IPS DF 4.7 (cell line): ENCODE measurements around the gene CDON.

Source experiments
- DNase-seq: peaks from one replicate; pipeline ENCODE4 v3.0.0-alpha.2; 2013; ENCODE audit warnings: low spot score; ENCODE audit errors: extremely low read depth

Gene CDON

GRCh38 chr11:125957618-125958332 lies 104.9 kb downstream of the CDON start:
- DNase-seq, result no peak

- no peak for DNase-seq
Observed at GRCh38 chr11:125956391-125957134, 106.1 kb downstream of the CDON start.

DNA sequence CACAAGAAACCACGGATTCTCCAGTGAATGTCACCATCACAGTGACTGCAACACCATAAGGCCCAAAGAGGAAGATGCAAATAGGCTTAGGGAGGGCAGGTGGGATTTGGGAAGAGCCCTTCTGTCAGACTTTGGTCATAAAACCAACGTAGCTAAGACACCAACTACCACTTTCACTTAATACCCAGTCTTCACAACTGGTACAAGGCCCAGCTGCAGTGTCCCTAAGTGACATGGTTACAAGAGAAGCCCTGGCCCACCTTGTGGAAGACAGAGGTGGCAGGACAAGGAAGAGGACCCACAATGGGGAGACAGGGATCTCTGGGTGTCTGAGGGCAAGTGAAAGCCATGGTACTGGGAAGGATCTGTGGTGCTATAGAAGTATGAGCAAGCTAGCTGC lies 106.8 kb downstream of the CDON start:
- DNase-seq, result no peak

GRCh38 chr11:125954945-125955640 lies 107.6 kb downstream of the CDON start:
- no peak for DNase-seq

- no peak for DNase-seq
Observed at GRCh38 chr11:125954123-125954944, 108.3 kb downstream of the CDON start.

DNA sequence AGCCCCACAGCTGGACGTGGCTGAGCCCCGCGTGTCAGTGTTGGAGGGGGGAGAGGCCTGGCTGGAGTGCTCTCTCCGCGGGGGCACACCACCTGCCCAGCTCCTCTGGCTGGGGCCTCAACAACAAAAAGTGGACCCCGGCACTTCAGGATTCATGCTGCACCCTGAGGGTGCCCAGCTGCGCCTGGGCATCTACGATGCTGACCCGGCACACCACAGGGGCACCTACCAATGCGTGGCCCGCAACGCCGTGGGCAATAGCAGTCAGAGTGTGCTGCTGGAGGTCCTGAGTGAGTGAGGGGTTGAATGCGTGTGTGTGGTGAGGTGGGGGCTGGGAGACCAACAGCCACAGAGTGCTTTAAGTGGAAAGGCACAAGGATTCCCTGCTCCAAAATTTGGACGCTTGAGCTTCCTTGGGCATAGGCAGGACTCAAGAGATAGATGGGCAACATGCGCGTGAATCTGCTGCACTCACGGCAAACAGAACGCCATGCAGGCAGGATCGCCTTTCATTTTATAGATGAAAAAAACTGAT lies 109.2 kb downstream of the CDON start:
- DNase-seq, result no peak

DNA sequence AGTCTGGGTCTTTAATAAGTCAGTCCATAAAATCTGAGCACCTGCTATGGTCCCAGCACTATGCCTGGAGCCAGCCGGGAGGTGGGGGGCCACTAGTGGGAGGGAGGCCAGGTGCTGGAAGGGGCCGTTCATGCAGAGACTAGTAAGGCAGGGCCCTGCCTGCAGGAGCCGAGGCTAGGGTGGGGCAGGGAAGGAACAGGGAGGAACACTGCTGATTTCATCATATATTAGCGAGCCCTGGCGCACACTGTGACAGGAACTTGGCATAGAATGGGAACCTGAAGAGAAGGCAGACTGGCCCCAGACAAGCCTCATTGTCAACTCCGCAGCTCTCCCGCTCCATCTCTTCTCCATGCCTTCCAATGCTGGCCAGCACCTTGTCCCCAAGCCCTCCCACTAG lies 109.7 kb downstream of the CDON start:
- DNase-seq, result no peak

DNA sequence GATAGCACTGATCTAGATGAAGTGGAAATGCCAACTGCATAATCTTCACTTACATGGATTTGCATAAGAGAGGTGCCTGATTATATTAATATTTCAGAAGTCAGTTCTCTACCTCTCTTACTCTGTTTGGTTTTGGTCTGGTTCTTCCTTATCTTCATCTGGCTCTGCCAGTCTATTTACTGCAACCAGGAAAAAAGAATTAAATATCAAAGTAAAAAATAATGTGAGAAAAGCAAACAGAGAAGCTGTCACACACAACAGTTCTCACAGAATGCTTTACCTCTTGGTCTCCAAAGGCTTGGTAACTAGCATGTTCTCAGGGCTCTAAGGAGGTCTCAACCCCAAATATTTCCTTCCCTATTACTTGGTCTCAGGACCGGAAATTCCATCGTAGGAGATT lies 110.1 kb downstream of the CDON start:
- no peak for DNase-seq

- DNase-seq, result no peak
Observed at GRCh38 chr11:125951731-125952130, 110.9 kb downstream of the CDON start.

- no peak for DNase-seq
Observed at GRCh38 chr11:125950696-125951651, 111.7 kb downstream of the CDON start.

GRCh38 chr11:125950178-125950490 lies 112.5 kb downstream of the CDON start:
- no peak for DNase-seq

DNA sequence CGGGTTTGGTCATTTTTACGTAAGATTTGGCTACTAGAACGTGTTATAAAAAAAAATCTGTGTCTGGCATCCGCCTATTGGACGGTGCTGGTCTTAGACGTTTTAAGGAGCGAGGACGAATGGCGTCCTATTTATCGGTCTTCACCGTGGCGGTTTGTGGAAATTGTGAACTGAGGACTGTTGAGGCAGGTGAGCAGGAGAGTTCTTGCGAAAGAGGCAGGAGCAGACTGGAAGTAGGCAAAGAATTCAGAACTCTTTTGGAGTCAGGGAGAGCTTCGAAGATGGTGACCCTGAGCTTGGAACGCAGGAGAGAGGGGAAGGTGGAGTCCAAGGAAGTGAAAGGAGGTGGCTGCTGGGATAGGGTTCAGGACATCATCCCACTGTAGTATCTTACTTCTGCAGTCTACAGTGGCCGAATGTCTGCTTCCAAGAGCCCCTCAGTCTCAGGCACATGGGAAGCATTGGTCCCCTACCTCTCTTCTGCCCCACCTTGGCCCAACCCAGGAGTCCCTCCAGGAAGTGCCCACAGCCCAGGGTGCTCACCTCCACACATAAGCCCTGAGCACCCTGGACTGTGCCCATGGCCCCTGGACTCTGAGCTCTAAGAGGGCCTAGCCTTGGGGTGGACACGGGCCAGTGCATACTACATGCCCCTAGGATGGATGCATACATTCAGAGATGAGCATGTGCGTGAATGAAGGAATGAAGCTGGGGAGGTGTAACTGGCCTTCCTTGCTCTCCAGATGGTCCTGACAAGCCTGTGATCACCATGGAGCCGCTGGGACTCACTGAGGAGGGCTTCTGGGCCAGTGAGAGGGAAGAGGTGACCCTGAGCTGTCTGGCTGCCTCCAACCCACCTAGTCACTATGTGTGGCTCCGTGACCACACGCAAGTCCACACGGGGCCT lies 113.1 kb downstream of the CDON start:
- DNase-seq, result no peak

- no peak for DNase-seq
Observed at GRCh38 chr11:125948278-125949051, 114.2 kb downstream of the CDON start.

- no peak for DNase-seq
Observed at GRCh38 chr11:125947419-125948277, 115.0 kb downstream of the CDON start.

- DNase-seq, result no peak
Observed at GRCh38 chr11:125946712-125947418, 115.8 kb downstream of the CDON start.

- no peak for DNase-seq
Observed at GRCh38 chr11:125945797-125946520, 116.7 kb downstream of the CDON start, which contains the start of gene VSIG10L2. VSIG10L2 (plus strand) TSS chr11:125946044; CDS start chr11:125946056, 12 bp downstream.
